ENCODE results near the gene OR12D3. TPM values are rescaled to one million over a fixed set of nuclear protein-coding genes. Genes with fewer than 3 reads are reported as not detected.

The OR12D3 gene
- total RNA-seq (2014; rRNA removed; shearing (Covaris generic); ENCODE audit: low replicate concordance): not detected in 2 replicates

GRCh38 chr6:29375191-29375590 lies at the start of gene OR12D3:
Gene OR12D3, minus strand, starts transcription at chr6:29375291. Its CDS starts 4 bp downstream, at chr6:29375287.
- Histone ChIP-seq H3K9ac (ENCODE audit: low read length) (no peak within 1 kb of the TSS), H3K27ac (ENCODE audit: low read length) (no peak within 1 kb of the TSS), H3K4me3 (ENCODE audit: low read length) (no peak within 1 kb of the TSS), H3K4me2 (ENCODE audit: low read depth, low read length, poor library complexity, severe bottlenecking) (no peak within 1 kb of the TSS), H3K9me3 (ENCODE audit: low read length) (no peaks in the 10 kb centered on the region), H3K79me2 (ENCODE audit: low read length) (no peaks in the 10 kb centered on the region), H3K9me2 (replicated peaks; ENCODE audit: insufficient read depth, low read length) (no peaks in the 10 kb centered on the region), H2AFZ (ENCODE audit: low read length) (no peak within 1 kb of the TSS), H3K27me3 (ENCODE audit: low read length) (no peaks in the 10 kb centered on the region), H3K36me3 (ENCODE audit: insufficient read depth, low read length) (no peaks in the 10 kb centered on the region), H4K20me1 (ENCODE audit: insufficient read depth, low read depth, low read length) (no peaks in the 10 kb centered on the region), H3K4me1 (ENCODE audit: low read length) (no peaks in the 10 kb centered on the region)
- DNase-seq: no peak

GRCh38 chr6:29424575-29424974 lies 49.5 kb upstream of the OR12D3 start:
- Histone ChIP-seq H3K4me1 (ENCODE audit: low read length) (no peaks in the 10 kb centered on the region), H3K9ac (ENCODE audit: low read length) (no peak overlapping the region), H3K36me3 (ENCODE audit: insufficient read depth, low read length) (no peaks in the 10 kb centered on the region), H2AFZ (ENCODE audit: low read length) (no peak overlapping the region), H3K4me2 (ENCODE audit: low read depth, low read length, poor library complexity, severe bottlenecking) (no peak overlapping the region), H3K27me3 (ENCODE audit: low read length) (no peaks in the 10 kb centered on the region), H4K20me1 (ENCODE audit: insufficient read depth, low read depth, low read length) (no peaks in the 10 kb centered on the region), H3K4me3 (ENCODE audit: low read length) (no peak overlapping the region), H3K9me2 (replicated peaks; ENCODE audit: insufficient read depth, low read length) (no peaks in the 10 kb centered on the region), H3K9me3 (ENCODE audit: low read length) (no peaks in the 10 kb centered on the region), H3K79me2 (ENCODE audit: low read length) (no peaks in the 10 kb centered on the region), H3K27ac (ENCODE audit: low read length) (no peak overlapping the region)
- DNase-seq: no peak

GRCh38 chr6:29424168-29424567 lies 49.1 kb upstream of the OR12D3 start:
- H3K9me2 ChIP-seq (replicated peaks; ENCODE audit: insufficient read depth, low read length): no peaks in the 10 kb centered on the region
- no peak overlapping the region for H3K4me3 ChIP-seq (ENCODE audit: low read length)
- no peak overlapping the region for H3K9ac ChIP-seq (ENCODE audit: low read length)
- H3K9me3 ChIP-seq (ENCODE audit: low read length): no peaks in the 10 kb centered on the region
- H2AFZ ChIP-seq (ENCODE audit: low read length): no peak overlapping the region
- no peaks in the 10 kb centered on the region for H3K4me1 ChIP-seq (ENCODE audit: low read length)
- no peaks in the 10 kb centered on the region for H3K27me3 ChIP-seq (ENCODE audit: low read length)
- no peaks in the 10 kb centered on the region for H3K36me3 ChIP-seq (ENCODE audit: insufficient read depth, low read length)
- no peak overlapping the region for H3K27ac ChIP-seq (ENCODE audit: low read length)
- H3K4me2 ChIP-seq (ENCODE audit: low read depth, low read length, poor library complexity, severe bottlenecking): no peak overlapping the region
- DNase-seq: no peak
- H4K20me1 ChIP-seq (ENCODE audit: insufficient read depth, low read depth, low read length): no peaks in the 10 kb centered on the region
- H3K79me2 ChIP-seq (ENCODE audit: low read length): no peaks in the 10 kb centered on the region

GRCh38 chr6:29419516-29419915 lies 44.4 kb upstream of the OR12D3 start:
- Histone ChIP-seq H3K79me2 (ENCODE audit: low read length) (no peaks in the 10 kb centered on the region), H3K9me2 (replicated peaks; ENCODE audit: insufficient read depth, low read length) (no peaks in the 10 kb centered on the region), H2AFZ (ENCODE audit: low read length) (no peak overlapping the region), H3K36me3 (ENCODE audit: insufficient read depth, low read length) (no peaks in the 10 kb centered on the region), H3K4me2 (ENCODE audit: low read depth, low read length, poor library complexity, severe bottlenecking) (no peak overlapping the region), H3K27me3 (ENCODE audit: low read length) (no peaks in the 10 kb centered on the region), H4K20me1 (ENCODE audit: insufficient read depth, low read depth, low read length) (no peaks in the 10 kb centered on the region), H3K4me3 (ENCODE audit: low read length) (no peak overlapping the region), H3K9ac (ENCODE audit: low read length) (no peak overlapping the region), H3K27ac (ENCODE audit: low read length) (no peak overlapping the region), H3K4me1 (ENCODE audit: low read length) (no peaks in the 10 kb centered on the region), H3K9me3 (ENCODE audit: low read length) (no peaks in the 10 kb centered on the region)
- DNase-seq: no peak

GRCh38 chr6:29414588-29414987 lies 39.5 kb upstream of the OR12D3 start, which contains the start of gene OR12D1:
Gene OR12D1, plus strand, starts transcription at chr6:29414928.
- Histone ChIP-seq H3K4me3 (ENCODE audit: low read length) (no peak within 1 kb of the TSS), H3K4me2 (ENCODE audit: low read depth, low read length, poor library complexity, severe bottlenecking) (no peak within 1 kb of the TSS), H3K4me1 (ENCODE audit: low read length) (no peaks in the 10 kb centered on the region), H3K79me2 (ENCODE audit: low read length) (no peaks in the 10 kb centered on the region), H3K9ac (ENCODE audit: low read length) (no peak within 1 kb of the TSS), H3K9me3 (ENCODE audit: low read length) (no peaks in the 10 kb centered on the region), H3K9me2 (replicated peaks; ENCODE audit: insufficient read depth, low read length) (no peaks in the 10 kb centered on the region), H2AFZ (ENCODE audit: low read length) (no peak within 1 kb of the TSS), H4K20me1 (ENCODE audit: insufficient read depth, low read depth, low read length) (no peaks in the 10 kb centered on the region), H3K27me3 (ENCODE audit: low read length) (peaks cover 2% of the 10 kb centered on the region; the same call in 1 of the 2 replicates), H3K27ac (ENCODE audit: low read length) (no peak within 1 kb of the TSS), H3K36me3 (ENCODE audit: insufficient read depth, low read length) (no peaks in the 10 kb centered on the region)
- DNase-seq: no peak

GRCh38 chr6:29403801-29404200 lies 28.7 kb upstream of the OR12D3 start:
- 0 out of 2 replicates have a peak, but pooled peaks cover 5% of the 10 kb centered on the region for H3K9me2 ChIP-seq (replicated peaks; ENCODE audit: insufficient read depth, low read length)
- no peak for DNase-seq
- no peaks in the 10 kb centered on the region for H3K36me3 ChIP-seq (ENCODE audit: insufficient read depth, low read length)
- H3K4me3 ChIP-seq (ENCODE audit: low read length): no peak overlapping the region
- no peaks in the 10 kb centered on the region for H3K79me2 ChIP-seq (ENCODE audit: low read length)
- H3K4me2 ChIP-seq (ENCODE audit: low read depth, low read length, poor library complexity, severe bottlenecking): no peak overlapping the region
- no peak overlapping the region for H3K27ac ChIP-seq (ENCODE audit: low read length)
- H3K4me1 ChIP-seq (ENCODE audit: low read length): no peaks in the 10 kb centered on the region
- no peaks in the 10 kb centered on the region for H3K27me3 ChIP-seq (ENCODE audit: low read length)
- H3K9ac ChIP-seq (ENCODE audit: low read length): no peak overlapping the region
- H2AFZ ChIP-seq (ENCODE audit: low read length): no peak overlapping the region
- no peaks in the 10 kb centered on the region for H3K9me3 ChIP-seq (ENCODE audit: low read length)
- no peaks in the 10 kb centered on the region for H4K20me1 ChIP-seq (ENCODE audit: insufficient read depth, low read depth, low read length)

- no peaks in the 10 kb centered on the region for H3K27me3 ChIP-seq (ENCODE audit: low read length)
- H3K27ac ChIP-seq (ENCODE audit: low read length): no peak overlapping the region
- no peak overlapping the region for H3K4me2 ChIP-seq (ENCODE audit: low read depth, low read length, poor library complexity, severe bottlenecking)
- no peak overlapping the region for H2AFZ ChIP-seq (ENCODE audit: low read length)
- H3K4me3 ChIP-seq (ENCODE audit: low read length): no peak overlapping the region
- H3K9me2 ChIP-seq (replicated peaks; ENCODE audit: insufficient read depth, low read length): 0 out of 2 replicates have a peak, but pooled peaks cover 5% of the 10 kb centered on the region
- no peaks in the 10 kb centered on the region for H4K20me1 ChIP-seq (ENCODE audit: insufficient read depth, low read depth, low read length)
- no peaks in the 10 kb centered on the region for H3K36me3 ChIP-seq (ENCODE audit: insufficient read depth, low read length)
- no peaks in the 10 kb centered on the region for H3K79me2 ChIP-seq (ENCODE audit: low read length)
- H3K9ac ChIP-seq (ENCODE audit: low read length): no peak overlapping the region
- H3K4me1 ChIP-seq (ENCODE audit: low read length): no peaks in the 10 kb centered on the region
- H3K9me3 ChIP-seq (ENCODE audit: low read length): no peaks in the 10 kb centered on the region
- DNase-seq: no peak
Measured at GRCh38 chr6:29399525-29399924, 24.4 kb upstream of the OR12D3 start.

- no peak within 1 kb of the TSS for H3K4me3 ChIP-seq (ENCODE audit: low read length)
- no peaks in the 10 kb centered on the region for H4K20me1 ChIP-seq (ENCODE audit: insufficient read depth, low read depth, low read length)
- H2AFZ ChIP-seq (ENCODE audit: low read length): no peak within 1 kb of the TSS
- H3K9me2 ChIP-seq (replicated peaks; ENCODE audit: insufficient read depth, low read length): no peaks in the 10 kb centered on the region
- H3K4me2 ChIP-seq (ENCODE audit: low read depth, low read length, poor library complexity, severe bottlenecking): no peak within 1 kb of the TSS
- H3K27me3 ChIP-seq (ENCODE audit: low read length): no peaks in the 10 kb centered on the region
- no peaks in the 10 kb centered on the region for H3K79me2 ChIP-seq (ENCODE audit: low read length)
- no peaks in the 10 kb centered on the region for H3K4me1 ChIP-seq (ENCODE audit: low read length)
- H3K9ac ChIP-seq (ENCODE audit: low read length): no peak within 1 kb of the TSS
- DNase-seq: no peak
- no peaks in the 10 kb centered on the region for H3K36me3 ChIP-seq (ENCODE audit: insufficient read depth, low read length)
- no peak within 1 kb of the TSS for H3K27ac ChIP-seq (ENCODE audit: low read length)
- no peaks in the 10 kb centered on the region for H3K9me3 ChIP-seq (ENCODE audit: low read length)
Measured at GRCh38 chr6:29395331-29395730, 20.2 kb upstream of the OR12D3 start, which contains the start of gene OR12D2. Gene OR12D2, plus strand, starts transcription at chr6:29395631. Its CDS starts 1,069 bp downstream, at chr6:29396700.

Data from Karpas-422 (cell line).